Astrocyte of the spinal cord (primary cell): ENCODE measurements around the gene NAP1L1.

ENCODE experiments used
- DNase-seq: peaks from one replicate; pipeline ENCODE4 v3.0.0; 2011; ENCODE audit warnings: low read depth, low spot score
- H3K4me3 ChIP-seq: 2 replicates; pipeline ENCODE4 v1.5.1; 2011; ENCODE audit warnings: low read depth, mild to moderate bottlenecking, low read length, moderate library complexity
- CTCF ChIP-seq: IDR thresholded peaks from 2 replicates; pipeline ENCODE4 v1.5.1; 2012; ENCODE audit warnings: low read depth, mild to moderate bottlenecking, low read length, inconsistent platforms
- in situ Hi-C: cut with HindIII; loops from 2 replicates; pipeline ENCODE4 v1.10.0; 2017; ENCODE audit warnings: low sequenced_read_pairs

Gene NAP1L1

GRCh38 chr12:76031081-76031413 lies 53.4 kb downstream of the NAP1L1 start:
- H3K4me3 ChIP-seq, result peak overlapping the region; percentile 98
- DNase-seq, result no peak
- no peak for TF ChIP-seq CTCF
- in situ Hi-C loops, result no loop called here

- TF ChIP-seq CTCF, result no peak
- peak; percentile 33 for DNase-seq
- in situ Hi-C loops, result no loop called here
- peak overlapping the region; percentile 98 for H3K4me3 ChIP-seq
Observed at GRCh38 chr12:76030341-76031080, 54.0 kb downstream of the NAP1L1 start.

GRCh38 chr12:76029982-76030340 lies 54.5 kb downstream of the NAP1L1 start:
- in situ Hi-C loops, result no loop called here

GRCh38 chr12:76028571-76029277 lies 55.8 kb downstream of the NAP1L1 start:
- DNase-seq, result peak; percentile 42
- H3K4me3 ChIP-seq, result peak overlapping the region; percentile 98
- no peak for TF ChIP-seq CTCF
- in situ Hi-C loops, result no loop called here

More at GRCh38 chr12:76029982-76030340, 54.5 kb downstream of the NAP1L1 start:
- DNase-seq, result peak; percentile 56
- no peak for TF ChIP-seq CTCF
- peak overlapping the region; percentile 98 for H3K4me3 ChIP-seq

- in situ Hi-C loops, result no loop called here
- TF ChIP-seq CTCF, result no peak
- peak; percentile 73 for DNase-seq
- H3K4me3 ChIP-seq, result peak overlapping the region; percentile 98
Observed at GRCh38 chr12:76026643-76027063, 57.8 kb downstream of the NAP1L1 start.

GRCh38 chr12:76025601-76026575 lies 58.6 kb downstream of the NAP1L1 start:
- DNase-seq, result peak; percentile 90
- no peak for TF ChIP-seq CTCF
- in situ Hi-C loops, result no loop called here
- peak overlapping the region; percentile 98 for H3K4me3 ChIP-seq
